Measurements from ENCODE around the gene LIF. TPM values are rescaled to one million over a fixed set of nuclear protein-coding genes. Genes with fewer than 3 reads are reported as not detected.

Gene LIF
- total RNA-seq, 2 experiments from 2014 or later: 160 to 161 TPM

DNA sequence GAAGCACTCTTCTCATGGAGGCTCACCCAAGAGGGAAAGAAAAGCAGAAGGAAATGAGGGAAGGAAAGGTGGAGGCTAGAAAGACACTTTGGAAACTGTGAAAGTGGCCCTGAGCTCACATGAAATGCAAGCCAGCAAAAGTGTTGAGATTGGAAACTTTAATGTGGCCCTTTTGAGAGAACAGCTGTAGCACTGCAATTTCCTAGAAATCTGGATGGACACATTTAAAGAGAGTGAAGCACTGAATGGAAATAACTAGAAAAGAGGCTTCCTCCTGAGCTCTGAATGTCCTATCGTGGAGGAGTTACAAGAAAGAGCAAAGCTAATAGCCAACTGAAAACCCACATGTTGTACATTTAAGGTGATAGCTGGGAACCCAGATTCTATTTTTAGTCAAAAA is 56.0 kb downstream of the LIF start:
- TF ChIP-seq, protein P1, sequence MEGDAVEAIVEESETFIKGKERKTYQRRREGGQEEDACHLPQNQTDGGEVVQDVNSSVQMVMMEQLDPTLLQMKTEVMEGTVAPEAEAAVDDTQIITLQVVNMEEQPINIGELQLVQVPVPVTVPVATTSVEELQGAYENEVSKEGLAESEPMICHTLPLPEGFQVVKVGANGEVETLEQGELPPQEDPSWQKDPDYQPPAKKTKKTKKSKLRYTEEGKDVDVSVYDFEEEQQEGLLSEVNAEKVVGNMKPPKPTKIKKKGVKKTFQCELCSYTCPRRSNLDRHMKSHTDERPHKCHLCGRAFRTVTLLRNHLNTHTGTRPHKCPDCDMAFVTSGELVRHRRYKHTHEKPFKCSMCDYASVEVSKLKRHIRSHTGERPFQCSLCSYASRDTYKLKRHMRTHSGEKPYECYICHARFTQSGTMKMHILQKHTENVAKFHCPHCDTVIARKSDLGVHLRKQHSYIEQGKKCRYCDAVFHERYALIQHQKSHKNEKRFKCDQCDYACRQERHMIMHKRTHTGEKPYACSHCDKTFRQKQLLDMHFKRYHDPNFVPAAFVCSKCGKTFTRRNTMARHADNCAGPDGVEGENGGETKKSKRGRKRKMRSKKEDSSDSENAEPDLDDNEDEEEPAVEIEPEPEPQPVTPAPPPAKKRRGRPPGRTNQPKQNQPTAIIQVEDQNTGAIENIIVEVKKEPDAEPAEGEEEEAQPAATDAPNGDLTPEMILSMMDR (IDR thresholded peaks at IDR 0.05): no peak
- Mint-ChIP-seq H3K4me1 (ENCODE audit: low read depth) (peaks cover 69% of the 10 kb centered on the region), H3K36me3 (ENCODE audit: low read depth) (no peaks in the 10 kb centered on the region), H3K27me3 (no peaks in the 10 kb centered on the region), H3K9me3 (peaks cover 1% of the 10 kb centered on the region), H3K4me3 (no peak overlapping the region), H3K27ac (peak overlapping the region; percentile 60)
- intact Hi-C loops (cut with micrococcal nuclease): no loop called here
- ATAC-seq: no peak
- POLR2A ChIA-PET: interaction anchor here (1.8 kb wide), 1 partner anchor 83 kb away, joined by 4 read pairs; no protein-coding TSS in a partner anchor
- no peak for DNase-seq
- CTCF ChIA-PET: interaction anchor here (1.3 to 3.7 kb wide), 4 partner anchors 9 to 73 kb away, joined by 3 to 16 read pairs (median 4); no protein-coding TSS in a partner anchor

Other genes starting within 250 kb of the LIF start
- not detected for gene HORMAD2, start 166.3 kb downstream of the LIF start, total RNA-seq
- 10 to 100 TPM; 44.3 to 45.7 TPM for gene OSM, start 20.1 kb upstream of the LIF start, total RNA-seq
- gene CASTOR1, start 42.7 kb upstream of the LIF start, total RNA-seq: 1 to 10 TPM; 4.2 to 5.1 TPM
- 10 to 100 TPM; 20.5 to 21.1 TPM for gene TBC1D10A, start 80.2 kb upstream of the LIF start, total RNA-seq
- 100 to 1,000 TPM; 252 to 262 TPM for gene SF3A1, start 110.1 kb upstream of the LIF start, total RNA-seq
- gene CCDC157, start 110.2 kb upstream of the LIF start, total RNA-seq: 1 to 10 TPM; 2.2 to 2.4 TPM
- gene RNF215, start 140.7 kb upstream of the LIF start, total RNA-seq: 1 to 10 TPM; 7.1 to 7.2 TPM
- 10 to 100 TPM; 15.1 to 15.4 TPM for gene SEC14L2, start 150.3 kb upstream of the LIF start, total RNA-seq
- gene MTFP1, start 179.0 kb upstream of the LIF start, total RNA-seq: 10 to 100 TPM; 89.8 to 93.8 TPM
- not detected for gene SEC14L3, start 225.3 kb upstream of the LIF start, total RNA-seq